GM23338 (cell line): ENCODE results near the gene KCNH5.

Experiments
- CREB1 ChIP-seq: fragments of 250-450 bp; sonication (Bioruptor Pico); IDR thresholded peaks from 2 replicates; pipeline ENCODE4 v1.5.0; 2020; ENCODE audit warnings: low read depth, mild to moderate bottlenecking, moderate library complexity
- EZH2 ChIP-seq: fragments of 200-600 bp; sonication (generic); IDR thresholded peaks from one replicate; pipeline ENCODE4 v1.8.0; 2017; ENCODE audit warnings: antibody characterized with exemption, mild to moderate bottlenecking, low read depth; ENCODE audit not compliant: unreplicated experiment
- EZH2phosphoT487 ChIP-seq: fragments of 200-600 bp; sonication (generic); IDR thresholded peaks from one replicate; pipeline ENCODE4 v1.8.1; 2018; ENCODE audit warnings: antibody characterized with exemption; ENCODE audit not compliant: unreplicated experiment
- JUNB ChIP-seq: IDR thresholded peaks from one replicate; pipeline ENCODE4 v1.6.1; 2016; ENCODE audit warnings: antibody characterized with exemption; ENCODE audit not compliant: unreplicated experiment
- NANOG ChIP-seq: IDR thresholded peaks from 2 replicates; pipeline ENCODE4 v1.6.1; 2016; ENCODE audit warnings: antibody characterized with exemption, borderline replicate concordance
- POLR2AphosphoS5 ChIP-seq: IDR thresholded peaks from 2 replicates; pipeline ENCODE4 v1.6.1; 2016; ENCODE audit warnings: antibody characterized with exemption, low read depth
- STAT1 ChIP-seq: IDR thresholded peaks from one replicate; pipeline ENCODE4 v1.6.1; 2016; ENCODE audit warnings: antibody characterized with exemption; ENCODE audit not compliant: unreplicated experiment
- ZNF114 ChIP-seq: fragments of 250-450 bp; sonication (Bioruptor Pico); IDR thresholded peaks from 2 replicates; pipeline ENCODE4 v1.5.0; 2020; ENCODE audit warnings: mild to moderate bottlenecking, moderate library complexity
- ZNF331 ChIP-seq: fragments of 250-450 bp; sonication (Bioruptor Pico); IDR thresholded peaks from 2 replicates; pipeline ENCODE4 v1.5.0; 2020; ENCODE audit warnings: low read depth, mild to moderate bottlenecking, moderate library complexity
- TF ChIP-seq, protein P1 (sequence below), 2 experiments: fragments of 200-600 bp in 1 of 2; sonication (generic) in 1 of 2; conservative IDR thresholded peaks; 2 replicates each; pipeline versions ENCODE4 v1.5.1 to v1.6.1; 2016 to 2017; ENCODE audit warnings: antibody characterized with exemption in 2 of 2, low read depth in 2 of 2, mild to moderate bottlenecking in 2 of 2, moderate library complexity in 1 of 2
- TF ChIP-seq, protein P2 (sequence below): IDR thresholded peaks from one replicate; pipeline ENCODE4 v1.6.1; 2018; ENCODE audit warnings: antibody characterized with exemption; ENCODE audit not compliant: unreplicated experiment
- TF ChIP-seq, protein P3 (sequence below): IDR thresholded peaks from 2 replicates; pipeline ENCODE4 v1.6.1; 2016; ENCODE audit warnings: antibody characterized with exemption
- TF ChIP-seq, protein P4 (sequence below): fragments of 250-450 bp; sonication (Bioruptor Pico); IDR thresholded peaks from 2 replicates; pipeline ENCODE4 v1.5.0; 2020; ENCODE audit warnings: mild to moderate bottlenecking, moderate library complexity

DNA sequence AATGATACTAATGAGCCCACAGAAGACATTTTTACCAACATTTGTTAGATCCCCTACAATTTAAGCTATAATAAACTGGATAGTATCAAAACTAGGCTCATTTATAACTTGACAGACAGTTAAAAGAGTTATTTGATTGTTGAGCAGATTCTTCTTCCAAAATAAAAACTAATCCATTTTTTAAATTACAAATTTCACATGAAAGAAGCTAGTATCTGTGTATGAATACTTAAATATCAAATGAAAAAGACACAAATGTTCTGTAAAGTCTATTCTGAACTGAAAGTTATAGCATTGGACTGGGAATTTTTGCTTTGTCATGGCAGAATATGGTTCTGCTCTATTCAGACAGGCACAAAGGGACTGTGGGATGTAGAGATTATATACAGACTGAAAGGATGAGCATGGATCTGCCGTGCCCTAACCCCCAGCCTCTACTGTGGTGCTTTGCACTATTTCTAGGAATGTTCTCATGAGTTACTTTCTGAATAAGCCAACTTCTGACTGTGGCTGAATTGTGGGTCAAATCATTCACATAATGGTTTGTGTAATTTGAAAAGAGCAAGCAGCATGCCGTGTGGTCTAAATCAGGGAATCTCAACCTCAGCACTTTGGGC is 352.7 kb downstream of the KCNH5 start:
- TF ChIP-seq, protein P1, sequence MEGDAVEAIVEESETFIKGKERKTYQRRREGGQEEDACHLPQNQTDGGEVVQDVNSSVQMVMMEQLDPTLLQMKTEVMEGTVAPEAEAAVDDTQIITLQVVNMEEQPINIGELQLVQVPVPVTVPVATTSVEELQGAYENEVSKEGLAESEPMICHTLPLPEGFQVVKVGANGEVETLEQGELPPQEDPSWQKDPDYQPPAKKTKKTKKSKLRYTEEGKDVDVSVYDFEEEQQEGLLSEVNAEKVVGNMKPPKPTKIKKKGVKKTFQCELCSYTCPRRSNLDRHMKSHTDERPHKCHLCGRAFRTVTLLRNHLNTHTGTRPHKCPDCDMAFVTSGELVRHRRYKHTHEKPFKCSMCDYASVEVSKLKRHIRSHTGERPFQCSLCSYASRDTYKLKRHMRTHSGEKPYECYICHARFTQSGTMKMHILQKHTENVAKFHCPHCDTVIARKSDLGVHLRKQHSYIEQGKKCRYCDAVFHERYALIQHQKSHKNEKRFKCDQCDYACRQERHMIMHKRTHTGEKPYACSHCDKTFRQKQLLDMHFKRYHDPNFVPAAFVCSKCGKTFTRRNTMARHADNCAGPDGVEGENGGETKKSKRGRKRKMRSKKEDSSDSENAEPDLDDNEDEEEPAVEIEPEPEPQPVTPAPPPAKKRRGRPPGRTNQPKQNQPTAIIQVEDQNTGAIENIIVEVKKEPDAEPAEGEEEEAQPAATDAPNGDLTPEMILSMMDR (conservative IDR thresholded peaks at IDR 0.05; ENCODE audit: low read depth in 2 of 2), result no peak
- no peak for TF ChIP-seq ZNF331 (CRISPR knock-in tag)
- TF ChIP-seq JUNB, result no peak
- TF ChIP-seq NANOG, result no peak
- no peak for TF ChIP-seq EZH2
- TF ChIP-seq, protein P2, sequence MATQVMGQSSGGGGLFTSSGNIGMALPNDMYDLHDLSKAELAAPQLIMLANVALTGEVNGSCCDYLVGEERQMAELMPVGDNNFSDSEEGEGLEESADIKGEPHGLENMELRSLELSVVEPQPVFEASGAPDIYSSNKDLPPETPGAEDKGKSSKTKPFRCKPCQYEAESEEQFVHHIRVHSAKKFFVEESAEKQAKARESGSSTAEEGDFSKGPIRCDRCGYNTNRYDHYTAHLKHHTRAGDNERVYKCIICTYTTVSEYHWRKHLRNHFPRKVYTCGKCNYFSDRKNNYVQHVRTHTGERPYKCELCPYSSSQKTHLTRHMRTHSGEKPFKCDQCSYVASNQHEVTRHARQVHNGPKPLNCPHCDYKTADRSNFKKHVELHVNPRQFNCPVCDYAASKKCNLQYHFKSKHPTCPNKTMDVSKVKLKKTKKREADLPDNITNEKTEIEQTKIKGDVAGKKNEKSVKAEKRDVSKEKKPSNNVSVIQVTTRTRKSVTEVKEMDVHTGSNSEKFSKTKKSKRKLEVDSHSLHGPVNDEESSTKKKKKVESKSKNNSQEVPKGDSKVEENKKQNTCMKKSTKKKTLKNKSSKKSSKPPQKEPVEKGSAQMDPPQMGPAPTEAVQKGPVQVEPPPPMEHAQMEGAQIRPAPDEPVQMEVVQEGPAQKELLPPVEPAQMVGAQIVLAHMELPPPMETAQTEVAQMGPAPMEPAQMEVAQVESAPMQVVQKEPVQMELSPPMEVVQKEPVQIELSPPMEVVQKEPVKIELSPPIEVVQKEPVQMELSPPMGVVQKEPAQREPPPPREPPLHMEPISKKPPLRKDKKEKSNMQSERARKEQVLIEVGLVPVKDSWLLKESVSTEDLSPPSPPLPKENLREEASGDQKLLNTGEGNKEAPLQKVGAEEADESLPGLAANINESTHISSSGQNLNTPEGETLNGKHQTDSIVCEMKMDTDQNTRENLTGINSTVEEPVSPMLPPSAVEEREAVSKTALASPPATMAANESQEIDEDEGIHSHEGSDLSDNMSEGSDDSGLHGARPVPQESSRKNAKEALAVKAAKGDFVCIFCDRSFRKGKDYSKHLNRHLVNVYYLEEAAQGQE, result no peak
- TF ChIP-seq POLR2AphosphoS5, result no peak
- no peak for TF ChIP-seq CREB1
- TF ChIP-seq EZH2phosphoT487, result no peak
- TF ChIP-seq ZNF114 (CRISPR knock-in tag), result no peak
- TF ChIP-seq, protein P3, sequence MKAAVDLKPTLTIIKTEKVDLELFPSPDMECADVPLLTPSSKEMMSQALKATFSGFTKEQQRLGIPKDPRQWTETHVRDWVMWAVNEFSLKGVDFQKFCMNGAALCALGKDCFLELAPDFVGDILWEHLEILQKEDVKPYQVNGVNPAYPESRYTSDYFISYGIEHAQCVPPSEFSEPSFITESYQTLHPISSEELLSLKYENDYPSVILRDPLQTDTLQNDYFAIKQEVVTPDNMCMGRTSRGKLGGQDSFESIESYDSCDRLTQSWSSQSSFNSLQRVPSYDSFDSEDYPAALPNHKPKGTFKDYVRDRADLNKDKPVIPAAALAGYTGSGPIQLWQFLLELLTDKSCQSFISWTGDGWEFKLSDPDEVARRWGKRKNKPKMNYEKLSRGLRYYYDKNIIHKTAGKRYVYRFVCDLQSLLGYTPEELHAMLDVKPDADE, result no peak
- no peak for TF ChIP-seq STAT1
- TF ChIP-seq, protein P4, sequence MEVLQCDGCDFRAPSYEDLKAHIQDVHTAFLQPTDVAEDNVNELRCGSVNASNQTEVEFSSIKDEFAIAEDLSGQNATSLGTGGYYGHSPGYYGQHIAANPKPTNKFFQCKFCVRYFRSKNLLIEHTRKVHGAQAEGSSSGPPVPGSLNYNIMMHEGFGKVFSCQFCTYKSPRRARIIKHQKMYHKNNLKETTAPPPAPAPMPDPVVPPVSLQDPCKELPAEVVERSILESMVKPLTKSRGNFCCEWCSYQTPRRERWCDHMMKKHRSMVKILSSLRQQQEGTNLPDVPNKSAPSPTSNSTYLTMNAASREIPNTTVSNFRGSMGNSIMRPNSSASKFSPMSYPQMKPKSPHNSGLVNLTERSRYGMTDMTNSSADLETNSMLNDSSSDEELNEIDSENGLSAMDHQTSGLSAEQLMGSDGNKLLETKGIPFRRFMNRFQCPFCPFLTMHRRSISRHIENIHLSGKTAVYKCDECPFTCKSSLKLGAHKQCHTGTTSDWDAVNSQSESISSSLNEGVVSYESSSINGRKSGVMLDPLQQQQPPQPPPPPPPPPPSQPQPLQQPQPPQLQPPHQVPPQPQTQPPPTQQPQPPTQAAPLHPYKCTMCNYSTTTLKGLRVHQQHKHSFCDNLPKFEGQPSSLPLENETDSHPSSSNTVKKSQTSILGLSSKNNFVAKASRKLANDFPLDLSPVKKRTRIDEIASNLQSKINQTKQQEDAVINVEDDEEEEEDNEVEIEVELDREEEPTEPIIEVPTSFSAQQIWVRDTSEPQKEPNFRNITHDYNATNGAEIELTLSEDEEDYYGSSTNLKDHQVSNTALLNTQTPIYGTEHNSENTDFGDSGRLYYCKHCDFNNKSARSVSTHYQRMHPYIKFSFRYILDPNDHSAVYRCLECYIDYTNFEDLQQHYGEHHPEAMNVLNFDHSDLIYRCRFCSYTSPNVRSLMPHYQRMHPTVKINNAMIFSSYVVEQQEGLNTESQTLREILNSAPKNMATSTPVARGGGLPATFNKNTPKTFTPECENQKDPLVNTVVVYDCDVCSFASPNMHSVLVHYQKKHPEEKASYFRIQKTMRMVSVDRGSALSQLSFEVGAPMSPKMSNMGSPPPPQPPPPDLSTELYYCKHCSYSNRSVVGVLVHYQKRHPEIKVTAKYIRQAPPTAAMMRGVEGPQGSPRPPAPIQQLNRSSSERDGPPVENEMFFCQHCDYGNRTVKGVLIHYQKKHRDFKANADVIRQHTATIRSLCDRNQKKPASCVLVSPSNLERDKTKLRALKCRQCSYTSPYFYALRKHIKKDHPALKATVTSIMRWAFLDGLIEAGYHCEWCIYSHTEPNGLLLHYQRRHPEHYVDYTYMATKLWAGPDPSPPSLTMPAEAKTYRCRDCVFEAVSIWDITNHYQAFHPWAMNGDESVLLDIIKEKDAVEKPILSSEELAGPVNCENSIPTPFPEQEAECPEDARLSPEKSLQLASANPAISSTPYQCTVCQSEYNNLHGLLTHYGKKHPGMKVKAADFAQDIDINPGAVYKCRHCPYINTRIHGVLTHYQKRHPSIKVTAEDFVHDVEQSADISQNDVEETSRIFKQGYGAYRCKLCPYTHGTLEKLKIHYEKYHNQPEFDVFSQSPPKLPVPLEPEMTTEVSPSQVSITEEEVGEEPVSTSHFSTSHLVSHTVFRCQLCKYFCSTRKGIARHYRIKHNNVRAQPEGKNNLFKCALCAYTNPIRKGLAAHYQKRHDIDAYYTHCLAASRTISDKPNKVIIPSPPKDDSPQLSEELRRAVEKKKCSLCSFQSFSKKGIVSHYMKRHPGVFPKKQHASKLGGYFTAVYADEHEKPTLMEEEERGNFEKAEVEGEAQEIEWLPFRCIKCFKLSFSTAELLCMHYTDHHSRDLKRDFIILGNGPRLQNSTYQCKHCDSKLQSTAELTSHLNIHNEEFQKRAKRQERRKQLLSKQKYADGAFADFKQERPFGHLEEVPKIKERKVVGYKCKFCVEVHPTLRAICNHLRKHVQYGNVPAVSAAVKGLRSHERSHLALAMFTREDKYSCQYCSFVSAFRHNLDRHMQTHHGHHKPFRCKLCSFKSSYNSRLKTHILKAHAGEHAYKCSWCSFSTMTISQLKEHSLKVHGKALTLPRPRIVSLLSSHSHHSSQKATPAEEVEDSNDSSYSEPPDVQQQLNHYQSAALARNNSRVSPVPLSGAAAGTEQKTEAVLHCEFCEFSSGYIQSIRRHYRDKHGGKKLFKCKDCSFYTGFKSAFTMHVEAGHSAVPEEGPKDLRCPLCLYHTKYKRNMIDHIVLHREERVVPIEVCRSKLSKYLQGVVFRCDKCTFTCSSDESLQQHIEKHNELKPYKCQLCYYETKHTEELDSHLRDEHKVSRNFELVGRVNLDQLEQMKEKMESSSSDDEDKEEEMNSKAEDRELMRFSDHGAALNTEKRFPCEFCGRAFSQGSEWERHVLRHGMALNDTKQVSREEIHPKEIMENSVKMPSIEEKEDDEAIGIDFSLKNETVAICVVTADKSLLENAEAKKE (CRISPR knock-in tag), result no peak
